Stimulated activated CD4-positive, alpha-beta T cell treated with anti-CD3 and anti-CD28 coated beads, Interleukin-12 subunit alpha, Interleukin-12 subunit beta, amount 100 ng/mL, for 24 hours (primary cell): ENCODE results near the gene SMAD7.

ENCODE experiments used
- DNase-seq, 2 experiments: peaks; one replicate each; pipeline ENCODE4 v3.0.0-alpha.2; 2020; ENCODE audit warnings: low read depth in 2 of 2

The SMAD7 gene

GRCh38 chr18:48986851-48987761, 36.3 kb upstream of the SMAD7 start:
- DNase-seq = no peak

DNA sequence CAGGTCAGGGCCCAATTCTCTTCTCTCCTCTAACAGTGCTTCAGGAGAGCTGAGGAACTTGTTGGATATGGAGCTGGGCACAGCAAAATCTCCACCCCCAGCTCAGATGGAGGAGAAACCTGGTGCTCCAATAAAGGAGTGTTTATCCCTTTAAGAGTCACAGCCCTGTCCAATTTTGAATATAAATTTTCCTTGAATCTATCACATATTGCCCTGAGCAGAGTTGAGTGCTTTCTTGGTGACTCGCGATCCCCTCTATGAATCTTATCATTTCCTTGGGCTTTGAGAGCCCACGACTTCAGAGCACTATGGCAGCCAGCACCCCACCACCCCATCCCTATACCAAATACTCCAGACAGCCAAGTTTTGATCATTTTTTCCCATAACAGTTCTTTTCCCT, 34.4 kb upstream of the SMAD7 start:
- no peak for DNase-seq

DNA sequence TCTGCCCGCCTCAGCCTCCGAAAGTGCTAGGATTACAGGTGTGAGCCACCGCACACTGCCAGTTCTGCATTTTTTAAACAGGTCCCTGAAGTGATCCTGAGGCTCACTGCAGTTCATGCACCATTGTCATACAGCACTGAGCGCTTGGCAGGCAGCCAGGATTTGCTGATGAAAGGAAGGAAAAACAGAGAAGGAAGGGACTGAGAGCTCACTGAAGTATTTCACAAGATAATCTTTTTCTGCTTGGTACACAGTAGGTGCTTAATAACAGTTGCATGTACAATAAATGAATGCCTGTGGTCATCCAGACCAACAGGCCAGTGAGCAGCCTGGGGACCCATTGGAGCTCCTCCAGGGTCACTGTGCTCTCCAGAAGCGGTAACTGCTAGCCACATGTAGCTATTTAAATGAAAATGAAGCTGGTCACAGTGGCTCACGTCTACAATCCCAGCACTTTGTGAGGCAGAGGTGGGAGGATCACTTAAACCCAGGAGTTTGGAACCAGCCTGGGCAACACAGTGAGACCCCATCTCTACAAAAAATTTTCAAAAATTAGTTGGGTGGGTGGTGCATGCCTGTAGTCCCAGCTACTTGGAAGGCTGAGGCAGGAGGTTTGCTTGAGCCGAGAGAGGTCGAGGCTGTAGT, 33.1 kb upstream of the SMAD7 start:
- no peak for DNase-seq

DNA sequence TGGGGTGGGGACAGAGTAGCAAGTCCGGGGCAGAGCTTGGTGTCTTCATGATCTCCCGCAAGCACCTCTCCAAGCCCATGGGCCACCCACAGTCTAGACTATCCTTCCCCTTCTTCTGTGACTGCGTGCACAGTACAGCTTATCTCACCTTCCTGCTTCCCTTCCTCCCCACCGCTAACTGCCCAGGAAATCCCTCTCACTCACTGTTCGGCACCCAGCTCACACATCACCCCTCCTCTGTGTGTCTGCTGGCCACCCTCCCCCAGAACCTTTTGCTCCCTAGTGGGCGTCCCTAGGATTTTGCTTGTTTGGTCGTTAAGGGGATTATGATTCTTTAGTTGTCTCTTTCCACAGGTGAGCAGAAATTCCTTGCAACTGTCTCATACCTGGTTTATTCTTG, 31.5 kb upstream of the SMAD7 start:
- DNase-seq = no peak

- no peak for DNase-seq
Measured at GRCh38 chr18:48979944-48980890, 29.5 kb upstream of the SMAD7 start.

- DNase-seq = no peak
Measured at GRCh38 chr18:48977914-48978313, 27.1 kb upstream of the SMAD7 start.

- DNase-seq = peak; percentile 31 to 48
Measured at GRCh38 chr18:48975817-48976649, 25.3 kb upstream of the SMAD7 start.

DNA sequence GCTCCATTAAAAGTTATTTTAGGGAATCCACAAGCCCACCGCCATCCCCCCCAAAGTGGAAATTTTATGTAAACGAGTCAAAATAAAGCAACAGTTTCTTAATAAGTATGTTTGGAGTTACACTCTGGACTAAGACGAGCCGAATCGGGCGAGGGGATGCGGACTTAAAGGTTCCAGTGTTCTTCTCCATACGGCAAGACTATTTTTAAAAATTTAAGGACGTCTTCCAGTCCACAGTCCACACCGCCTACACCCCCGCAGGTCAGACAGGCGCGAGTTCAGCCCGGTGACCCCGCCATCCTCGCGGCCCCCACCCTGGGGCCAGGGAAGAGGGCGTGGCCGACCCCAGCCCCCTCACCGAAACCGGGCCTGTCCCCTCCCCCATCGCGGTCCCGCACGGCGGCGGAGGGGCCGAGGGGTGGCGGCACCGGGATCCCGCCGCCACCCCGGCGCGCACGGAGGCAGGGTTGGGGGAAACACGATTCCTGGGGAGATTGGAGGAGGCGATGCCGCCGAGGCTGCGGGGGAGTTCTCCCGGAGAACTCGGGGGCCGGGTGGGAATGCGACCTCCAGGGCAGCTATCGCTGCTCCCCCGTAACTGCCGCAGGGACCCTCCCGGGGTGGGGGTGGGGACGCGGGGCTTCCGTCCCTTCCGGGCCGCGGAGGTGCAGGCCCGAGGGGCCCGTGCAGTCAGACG, 24.5 kb upstream of the SMAD7 start:
- no peak for DNase-seq

GRCh38 chr18:48974304-48975119, 23.7 kb upstream of the SMAD7 start:
- no peak for DNase-seq

GRCh38 chr18:48973731-48974130, 23.0 kb upstream of the SMAD7 start:
- no peak for DNase-seq

DNA sequence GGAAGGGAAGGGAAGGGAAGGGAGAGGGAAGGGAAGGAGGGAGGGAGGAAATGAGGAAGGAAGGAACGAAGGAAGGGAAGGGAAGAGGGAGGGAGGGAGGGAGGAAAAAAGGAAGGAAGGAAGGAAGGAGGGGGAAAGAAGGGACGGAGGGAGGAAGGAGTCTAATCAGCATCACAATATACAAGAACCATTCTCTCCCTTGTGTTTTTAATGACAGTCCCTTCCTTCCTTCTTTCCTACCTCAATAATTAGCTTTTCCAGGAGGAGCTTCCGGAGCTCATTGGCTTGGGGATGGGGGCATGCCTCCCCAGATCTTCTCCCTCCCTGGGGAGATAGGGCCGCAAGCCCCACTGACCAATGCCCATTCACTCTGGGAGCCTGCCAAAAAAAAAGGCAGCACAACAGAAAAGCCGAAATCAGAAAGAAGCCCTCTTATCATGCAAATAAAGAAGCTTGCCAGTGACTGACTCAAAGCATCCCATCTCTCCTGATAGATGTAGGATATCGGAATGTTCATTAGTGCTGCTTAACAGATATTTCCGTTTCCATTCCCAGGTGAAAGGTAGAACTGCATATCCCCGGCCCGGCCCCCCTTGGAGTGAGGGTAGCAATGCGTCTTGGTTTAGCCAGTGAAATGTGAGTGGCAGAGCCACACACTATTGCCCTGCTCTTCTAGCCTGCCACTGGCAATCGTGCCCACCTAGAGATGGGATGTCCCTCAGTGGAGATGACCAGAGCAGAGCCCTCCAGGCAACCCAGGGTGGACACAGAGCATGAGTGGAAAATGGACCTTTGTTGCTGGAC, 17.8 kb upstream of the SMAD7 start:
- DNase-seq = no peak

GRCh38 chr18:48967545-48967944, 16.8 kb upstream of the SMAD7 start:
- DNase-seq = no peak

- DNase-seq = no peak
Measured at GRCh38 chr18:48966523-48966922, 15.8 kb upstream of the SMAD7 start.

DNA sequence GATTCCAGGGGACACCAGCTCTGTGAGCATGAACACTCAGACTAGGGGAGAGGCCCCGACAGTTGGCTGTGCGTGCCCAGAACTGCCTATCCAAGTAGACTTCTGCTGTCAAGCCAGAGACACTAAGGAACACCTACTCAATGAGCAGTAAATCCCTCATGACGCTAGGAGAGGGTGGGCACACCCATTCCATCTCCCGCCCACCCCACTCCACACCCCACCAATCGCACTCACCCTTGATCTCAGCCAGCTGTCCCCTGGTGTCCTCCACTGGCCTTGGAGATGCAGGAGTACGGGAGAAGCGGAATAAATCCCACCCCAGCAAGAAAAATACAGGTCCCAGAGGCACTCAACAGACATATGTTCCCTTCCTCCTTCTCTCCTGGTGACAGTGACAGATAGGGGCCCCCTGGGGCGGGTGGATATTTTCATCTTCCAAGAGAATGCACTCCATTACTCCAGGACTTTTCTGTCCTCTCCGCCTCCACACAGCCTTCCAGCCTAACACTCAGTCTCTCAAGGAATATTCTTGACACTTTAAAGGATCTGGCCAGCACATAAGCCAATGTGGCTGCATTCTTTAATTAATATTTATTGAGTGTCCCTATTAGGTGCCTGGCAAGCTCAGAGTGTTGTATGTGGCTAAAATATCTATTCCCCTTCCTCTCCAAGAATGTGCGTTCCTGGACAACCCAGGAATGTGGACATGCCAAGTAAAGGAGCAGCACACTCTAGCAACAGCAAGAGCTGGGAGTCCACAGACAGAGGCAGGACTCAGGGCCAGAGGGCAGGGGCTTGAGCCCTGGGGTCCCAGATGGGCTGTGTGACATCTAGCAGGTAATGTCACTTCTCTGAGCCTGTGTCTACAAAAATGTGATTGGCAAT, 13.1 kb upstream of the SMAD7 start:
- DNase-seq = no peak

- no peak for DNase-seq
Measured at GRCh38 chr18:48962994-48963561, 12.3 kb upstream of the SMAD7 start.

- DNase-seq = no peak
Measured at GRCh38 chr18:48962252-48962993, 11.7 kb upstream of the SMAD7 start.

- DNase-seq = no peak
Measured at GRCh38 chr18:48961547-48961946, 10.8 kb upstream of the SMAD7 start.
